MM.1S (cell line): Measurements from ENCODE around the gene RSL1D1.

Experiments
- DNase-seq: peaks from one replicate; pipeline ENCODE4 v3.0.0-alpha.2; 2015
- H2AFZ ChIP-seq: fragments of 300-600 bp; sonication (generic); 2 replicates; pipeline ENCODE4 v1.6.0; 2016; ENCODE audit warnings: antibody characterized with exemption, low read length
- H3F3A ChIP-seq: fragments of 300-600 bp; sonication (generic); 2 replicates; pipeline ENCODE4 v1.6.1; 2016; ENCODE audit warnings: mild to moderate bottlenecking, antibody characterized with exemption, low read length, moderate library complexity, mixed read lengths; ENCODE audit not compliant: insufficient read depth
- H3K27ac ChIP-seq: fragments of 300-600 bp; sonication (generic); 2 replicates; pipeline ENCODE4 v1.5.1; 2016; ENCODE audit warnings: mild to moderate bottlenecking, low read length
- H3K27me3 ChIP-seq: fragments of 300-600 bp; sonication (generic); replicated peaks from 2 replicates; pipeline ENCODE4 v1.6.0; 2016; ENCODE audit warnings: low read length; ENCODE audit not compliant: insufficient read depth
- H3K36me3 ChIP-seq: fragments of 300-600 bp; sonication (generic); replicated peaks from 2 replicates; pipeline ENCODE4 v1.6.1; 2016; ENCODE audit warnings: mild to moderate bottlenecking, low read length, mixed read lengths; ENCODE audit not compliant: insufficient read depth
- H3K4me1 ChIP-seq: fragments of 300-600 bp; sonication (generic); 2 replicates; pipeline ENCODE4 v1.6.1; 2016; ENCODE audit warnings: low read length, mixed read lengths
- H3K4me2 ChIP-seq: fragments of 300-600 bp; sonication (generic); 2 replicates; pipeline ENCODE4 v1.6.0; 2016; ENCODE audit warnings: low read depth, low read length
- H3K4me3 ChIP-seq: fragments of 300-600 bp; sonication (generic); 2 replicates; pipeline ENCODE4 v1.5.1; 2016; ENCODE audit warnings: low read length, mixed read lengths
- H3K79me2 ChIP-seq: fragments of 300-600 bp; sonication (generic); 2 replicates; pipeline ENCODE4 v1.6.1; 2016; ENCODE audit warnings: mixed run types, low read length, mixed read lengths
- H3K9ac ChIP-seq: fragments of 300-600 bp; sonication (generic); 2 replicates; pipeline ENCODE4 v1.6.1; 2016; ENCODE audit warnings: low read length, mixed read lengths
- H3K9me2 ChIP-seq: fragments of 300-600 bp; sonication (generic); replicated peaks from 2 replicates; pipeline ENCODE4 v1.6.1; 2016; ENCODE audit warnings: mild to moderate bottlenecking, low read length, mixed read lengths; ENCODE audit not compliant: insufficient read depth
- H3K9me3 ChIP-seq: fragments of 300-600 bp; sonication (generic); replicated peaks from 2 replicates; pipeline ENCODE4 v1.6.1; 2016; ENCODE audit warnings: mild to moderate bottlenecking, low read length, mixed read lengths; ENCODE audit not compliant: insufficient read depth
- H4K20me1 ChIP-seq: fragments of 300-600 bp; sonication (generic); 2 replicates; pipeline ENCODE4 v1.6.1; 2016; ENCODE audit warnings: mild to moderate bottlenecking, low read length, moderate library complexity, mixed read lengths; ENCODE audit not compliant: insufficient read depth
- EZH2 ChIP-seq: fragments of 300-600 bp; sonication (generic); optimal IDR thresholded peaks from 2 replicates; pipeline ENCODE3; 2017; ENCODE audit warnings: low read depth, mild to moderate bottlenecking, antibody characterized with exemption, low read length, mixed read lengths
- EZH2phosphoT487 ChIP-seq: fragments of 300-600 bp; sonication (generic); IDR thresholded peaks from 2 replicates; pipeline ENCODE4 v1.6.1; 2018; ENCODE audit warnings: antibody characterized with exemption, low read length
- TF ChIP-seq, protein P1 (sequence below): fragments of 300-600 bp; sonication (generic); IDR thresholded peaks from 2 replicates; pipeline ENCODE4 v1.5.1; 2016; ENCODE audit warnings: antibody characterized with exemption, low read length, mixed read lengths

RSL1D1 gene

DNA sequence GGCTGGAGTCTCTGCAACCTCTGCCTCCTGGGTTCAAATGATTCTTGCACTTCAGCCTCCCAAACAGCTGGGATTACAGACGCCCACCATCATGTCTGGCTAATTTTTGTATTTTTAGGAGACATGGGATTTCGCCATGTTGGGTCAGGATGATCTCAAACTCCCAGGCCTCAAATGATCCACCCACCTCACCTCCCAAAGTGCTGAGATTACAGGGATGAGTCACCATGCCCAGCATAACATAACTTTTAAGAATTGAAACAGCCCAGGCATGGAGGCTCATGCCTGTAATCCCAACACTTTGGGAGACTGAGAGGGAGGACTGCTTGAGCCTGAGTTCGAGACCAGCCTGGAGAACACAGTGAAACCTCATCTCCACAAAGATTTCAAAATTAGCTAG lies 2.5 kb downstream of the RSL1D1 start:
- H3F3A ChIP-seq = peaks cover 4% of the 10 kb centered on the region; the same call in 1 of the 2 replicates
- peaks cover 12% of the 10 kb centered on the region for H4K20me1 ChIP-seq
- peaks cover 8% of the 10 kb centered on the region; the same call in 1 of the 2 replicates for H3K4me1 ChIP-seq
- DNase-seq = no peak
- no peaks in the 10 kb centered on the region for H3K9me3 ChIP-seq
- peaks cover 95% of the 10 kb centered on the region for H3K79me2 ChIP-seq
- H3K4me2 ChIP-seq = no peak overlapping the region
- no peak overlapping the region for H3K9ac ChIP-seq
- no peak overlapping the region for H3K4me3 ChIP-seq
- H3K27me3 ChIP-seq = no peaks in the 10 kb centered on the region
- H3K36me3 ChIP-seq = peaks cover 20% of the 10 kb centered on the region
- H3K9me2 ChIP-seq = no peaks in the 10 kb centered on the region
- TF ChIP-seq EZH2phosphoT487 (no peak), EZH2 (no peak)
- TF ChIP-seq, protein P1, sequence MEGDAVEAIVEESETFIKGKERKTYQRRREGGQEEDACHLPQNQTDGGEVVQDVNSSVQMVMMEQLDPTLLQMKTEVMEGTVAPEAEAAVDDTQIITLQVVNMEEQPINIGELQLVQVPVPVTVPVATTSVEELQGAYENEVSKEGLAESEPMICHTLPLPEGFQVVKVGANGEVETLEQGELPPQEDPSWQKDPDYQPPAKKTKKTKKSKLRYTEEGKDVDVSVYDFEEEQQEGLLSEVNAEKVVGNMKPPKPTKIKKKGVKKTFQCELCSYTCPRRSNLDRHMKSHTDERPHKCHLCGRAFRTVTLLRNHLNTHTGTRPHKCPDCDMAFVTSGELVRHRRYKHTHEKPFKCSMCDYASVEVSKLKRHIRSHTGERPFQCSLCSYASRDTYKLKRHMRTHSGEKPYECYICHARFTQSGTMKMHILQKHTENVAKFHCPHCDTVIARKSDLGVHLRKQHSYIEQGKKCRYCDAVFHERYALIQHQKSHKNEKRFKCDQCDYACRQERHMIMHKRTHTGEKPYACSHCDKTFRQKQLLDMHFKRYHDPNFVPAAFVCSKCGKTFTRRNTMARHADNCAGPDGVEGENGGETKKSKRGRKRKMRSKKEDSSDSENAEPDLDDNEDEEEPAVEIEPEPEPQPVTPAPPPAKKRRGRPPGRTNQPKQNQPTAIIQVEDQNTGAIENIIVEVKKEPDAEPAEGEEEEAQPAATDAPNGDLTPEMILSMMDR = no peak
- no peak overlapping the region for H2AFZ ChIP-seq
- H3K27ac ChIP-seq = no peak overlapping the region

DNA sequence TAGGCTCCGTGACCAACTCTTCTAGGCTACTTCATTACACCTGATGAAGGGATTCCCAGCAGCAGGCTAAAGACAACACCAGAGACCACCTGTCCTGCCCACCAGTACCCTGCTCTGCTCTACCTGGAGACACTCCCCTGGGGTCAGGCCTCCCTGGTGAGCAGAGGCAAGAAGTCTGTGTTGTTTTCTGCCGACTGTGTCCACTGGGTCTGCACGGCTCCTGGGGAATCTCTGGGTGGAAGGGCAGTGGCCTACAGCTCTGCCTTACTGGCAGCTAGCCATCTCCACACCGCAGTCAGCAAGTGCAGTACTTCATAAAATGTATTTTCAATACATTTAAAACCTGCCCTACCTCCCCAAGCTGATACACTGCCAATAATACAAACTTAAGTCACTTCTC lies 6.8 kb downstream of the RSL1D1 start:
- Histone ChIP-seq H3K79me2 (peaks cover 81% of the 10 kb centered on the region), H3K27me3 (no peaks in the 10 kb centered on the region), H3K36me3 (peaks cover 41% of the 10 kb centered on the region)

DNA sequence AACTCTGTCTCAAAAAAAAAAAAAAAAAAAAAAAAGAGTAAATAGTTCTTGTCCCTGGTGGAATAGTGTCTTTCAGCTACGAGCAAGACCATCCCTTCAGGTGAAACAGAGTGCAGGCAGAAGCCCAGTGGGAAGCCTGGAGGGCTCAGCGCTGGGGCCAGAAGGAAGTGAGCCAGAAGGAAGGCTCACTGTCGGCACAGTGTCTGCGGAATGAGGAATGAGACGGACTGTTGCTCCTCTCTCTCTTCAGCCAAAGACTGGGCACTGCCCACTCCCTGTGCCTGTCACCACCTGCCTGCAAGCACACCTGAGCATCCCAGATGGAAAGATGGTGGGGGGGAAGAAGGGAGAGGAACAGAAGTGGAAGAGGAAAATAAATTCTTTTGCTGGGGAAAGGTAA lies 7.5 kb downstream of the RSL1D1 start:
- H3K27ac ChIP-seq = no peak overlapping the region
- no peaks in the 10 kb centered on the region for H3F3A ChIP-seq
- no peak for DNase-seq
- H3K9ac ChIP-seq = no peak overlapping the region
- H3K9me3 ChIP-seq = no peaks in the 10 kb centered on the region
- H3K27me3 ChIP-seq = no peaks in the 10 kb centered on the region
- TF ChIP-seq EZH2 = no peak
- TF ChIP-seq, protein P1 = no peak
- no peak for TF ChIP-seq EZH2phosphoT487
- peaks cover 44% of the 10 kb centered on the region for H3K36me3 ChIP-seq
- no peak overlapping the region for H2AFZ ChIP-seq
- no peaks in the 10 kb centered on the region for H3K9me2 ChIP-seq
- H3K4me3 ChIP-seq = no peak overlapping the region
- H3K79me2 ChIP-seq = peaks cover 75% of the 10 kb centered on the region
- no peak overlapping the region for H3K4me2 ChIP-seq
- H3K4me1 ChIP-seq = no peaks in the 10 kb centered on the region; the same call in 1 of the 2 replicates
- H4K20me1 ChIP-seq = peaks cover 8% of the 10 kb centered on the region

More for the DNA sequence above, 6.8 kb downstream of the RSL1D1 start:
- Histone ChIP-seq H3K27ac (no peak overlapping the region), H3K9me3 (no peaks in the 10 kb centered on the region), H4K20me1 (peaks cover 12% of the 10 kb centered on the region), H3K4me2 (no peak overlapping the region), H3K9me2 (no peaks in the 10 kb centered on the region), H3K9ac (no peak overlapping the region), H2AFZ (no peak overlapping the region), H3F3A (no peaks in the 10 kb centered on the region), H3K4me3 (no peak overlapping the region), H3K4me1 (no peaks in the 10 kb centered on the region; the same call in 1 of the 2 replicates)
- TF ChIP-seq EZH2 = no peak
- no peak for TF ChIP-seq EZH2phosphoT487
- TF ChIP-seq, protein P1 = no peak
- DNase-seq = no peak
